Stimulated activated CD8-positive, alpha-beta memory T cell treated with anti-CD3 and anti-CD28 coated beads, Interleukin-2, amount 100 ng/mL, for 48 hours (primary cell): Measurements from ENCODE around the gene ZNF830.
"Not testable (repeated sequence)": the region's sequence is repeated elsewhere in the genome, so short reads cannot be mapped to it uniquely, and the experiment has no call there.

Experiments
- DNase-seq, 2 donors: peaks; one replicate each; pipeline ENCODE4 v3.0.0-alpha.2; 2020; ENCODE audit warnings: low read depth in 2 of 2

ZNF830 gene

DNA sequence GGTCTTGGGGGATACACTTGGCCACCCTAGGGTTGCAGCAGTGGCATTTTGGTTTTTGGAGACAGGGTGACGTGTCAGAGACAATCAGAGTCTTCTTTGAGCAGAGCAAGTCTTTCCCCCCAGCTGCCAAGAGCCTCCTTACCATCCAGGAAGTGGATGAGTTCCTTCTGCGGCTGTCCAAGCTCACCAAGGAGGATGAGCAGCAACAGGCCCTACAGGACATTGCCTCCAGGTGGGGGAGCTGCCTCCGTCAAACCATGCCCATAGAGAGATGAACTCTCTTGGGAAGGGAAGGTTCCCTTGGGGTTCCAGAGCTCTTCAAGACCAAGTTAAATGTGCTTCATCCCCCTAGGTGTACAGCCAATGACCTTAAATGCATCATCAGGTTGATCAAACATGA lies 30.3 kb downstream of the ZNF830 start:
- no peak for DNase-seq

DNA sequence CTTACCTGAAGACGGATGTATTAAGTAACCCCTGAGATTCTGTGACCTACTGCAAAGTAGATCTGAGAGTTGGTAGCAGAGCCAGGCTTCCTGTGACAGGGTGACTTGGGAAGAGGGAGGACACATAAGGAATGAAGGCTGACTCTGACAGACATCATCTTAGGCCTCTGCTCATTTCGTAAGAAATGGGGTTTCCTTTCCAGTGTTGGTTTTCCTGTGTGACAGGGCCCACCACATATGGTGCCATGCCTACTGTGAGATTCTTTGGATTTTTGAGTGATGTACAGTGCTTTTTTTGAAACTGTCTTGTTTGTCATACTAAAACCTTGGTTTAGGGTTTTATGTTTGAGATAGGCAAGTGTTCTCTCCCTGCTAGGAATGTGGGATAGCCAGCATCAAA lies 31.7 kb downstream of the ZNF830 start:
- no peak for DNase-seq

DNA sequence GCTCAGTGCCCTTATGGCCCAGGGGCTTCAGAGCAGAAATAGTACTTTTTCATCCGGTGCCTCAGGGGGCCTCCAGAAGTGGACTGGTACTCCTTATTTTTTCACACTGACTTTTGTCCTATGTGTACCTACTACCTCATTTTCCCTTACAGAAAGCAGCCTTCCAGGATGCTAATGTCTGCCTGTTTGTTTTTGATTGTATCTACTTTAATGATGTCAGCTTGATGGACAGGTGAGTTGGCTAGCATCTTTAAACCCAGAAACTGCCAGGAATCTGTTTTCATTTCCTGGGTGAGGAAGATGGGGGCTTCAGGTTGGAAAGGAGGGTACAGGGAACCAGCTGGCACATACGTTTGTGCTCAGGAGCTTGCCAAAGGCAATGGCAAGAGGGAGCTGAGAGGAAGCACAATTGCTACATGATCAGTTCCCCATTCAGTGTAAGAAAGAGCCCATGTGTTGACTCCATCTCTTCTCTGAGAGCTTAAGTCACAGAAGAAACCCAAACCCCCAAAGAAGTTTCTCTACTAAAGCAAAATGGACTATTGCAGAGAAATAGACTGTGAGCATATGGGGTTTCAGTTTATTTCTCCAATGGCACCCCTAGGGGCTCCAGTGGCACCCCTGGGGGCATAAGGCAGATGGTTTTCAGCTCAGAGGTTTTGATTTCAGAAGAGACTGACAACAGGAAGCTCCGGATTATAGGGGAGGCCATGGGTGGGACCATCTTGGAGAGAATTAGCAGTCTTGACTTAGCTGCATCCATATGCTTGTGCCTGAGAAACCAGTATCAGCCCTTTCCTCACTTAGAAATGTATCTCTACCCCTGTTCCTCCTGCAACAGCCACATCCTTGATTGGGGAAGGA lies 35.3 kb downstream of the ZNF830 start:
- no peak for DNase-seq

DNA sequence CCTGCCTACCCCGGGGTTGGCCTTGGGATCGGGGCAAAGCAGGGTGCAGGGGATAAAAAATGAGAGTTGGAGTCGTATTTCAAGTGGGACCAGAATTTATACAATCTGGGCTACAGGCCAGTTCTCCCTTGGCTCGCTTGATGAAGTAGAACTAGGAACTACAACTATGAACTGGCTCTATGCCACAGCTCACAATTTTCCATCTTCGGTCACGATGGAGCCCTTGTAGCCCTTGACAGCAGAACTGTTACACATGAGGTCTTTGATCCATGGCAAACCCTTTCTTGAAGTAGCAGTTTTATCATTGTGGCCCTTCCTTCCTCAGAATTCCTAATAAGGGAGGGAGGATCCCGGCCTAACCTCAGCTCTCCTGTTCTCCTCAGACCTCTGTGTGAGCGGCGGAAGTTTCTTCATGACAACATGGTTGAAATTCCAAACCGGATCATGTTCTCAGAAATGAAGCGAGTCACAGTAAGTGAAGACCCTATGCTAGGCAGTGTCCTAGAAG lies 36.1 kb downstream of the ZNF830 start:
- DNase-seq = no peak

DNA sequence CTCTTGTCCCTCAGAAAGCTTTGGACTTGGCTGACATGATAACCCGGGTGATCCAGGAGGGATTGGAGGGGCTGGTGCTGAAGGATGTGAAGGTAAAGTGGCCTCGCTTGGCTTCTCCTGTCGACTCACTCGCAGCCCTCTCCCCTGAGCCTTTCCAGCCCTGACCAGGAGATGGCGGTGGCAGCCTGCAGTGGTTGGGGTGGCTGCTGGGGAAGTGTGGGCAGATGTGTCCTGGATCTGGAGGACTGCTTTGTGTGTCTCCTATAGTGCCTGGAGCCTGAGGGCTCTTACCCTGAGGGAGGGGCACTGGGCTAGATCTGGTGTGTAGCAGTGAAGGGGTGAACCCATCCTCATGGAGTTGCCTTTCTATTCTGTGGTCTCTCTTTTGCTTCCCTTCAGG lies 36.9 kb downstream of the ZNF830 start:
- peak; percentile 57 to 66 for DNase-seq

DNA sequence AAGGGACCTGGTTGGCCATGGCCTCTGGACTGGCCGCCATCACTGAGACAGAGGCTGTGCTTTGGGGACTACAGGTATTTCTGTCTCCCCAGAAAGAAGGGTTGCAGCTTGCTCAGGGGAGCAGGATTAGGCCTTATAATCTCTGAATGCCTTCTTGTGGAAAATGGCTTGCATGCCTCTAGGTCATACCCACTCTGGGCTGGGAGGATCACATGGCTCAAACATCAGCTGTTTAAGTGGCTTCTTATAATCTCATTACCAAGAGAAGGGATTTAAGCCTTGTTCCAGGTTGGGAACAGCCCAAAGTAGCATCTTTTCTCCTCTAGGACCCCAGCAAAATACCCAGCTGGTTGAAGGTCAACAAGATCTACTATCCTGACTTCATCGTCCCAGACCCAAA lies 38.1 kb downstream of the ZNF830 start:
- no peak for DNase-seq

DNA sequence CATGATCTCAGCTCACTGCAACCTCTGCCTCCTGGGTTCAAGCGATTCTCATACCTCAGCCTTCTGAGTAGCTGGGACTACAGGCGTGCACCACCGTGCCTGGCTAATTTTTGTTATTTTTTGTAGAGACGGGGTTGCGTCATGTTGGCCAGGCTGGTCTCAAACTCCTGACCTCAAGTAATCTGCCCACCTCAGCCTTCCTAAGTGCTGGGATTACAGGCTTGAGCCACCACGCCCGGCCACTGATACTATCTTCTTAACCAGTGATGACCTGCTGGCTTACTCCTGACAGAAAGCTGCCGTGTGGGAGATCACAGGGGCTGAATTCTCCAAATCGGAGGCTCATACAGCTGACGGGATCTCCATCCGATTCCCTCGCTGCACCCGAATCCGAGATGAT lies 39.6 kb downstream of the ZNF830 start:
- not testable (repeated sequence) for DNase-seq

DNA sequence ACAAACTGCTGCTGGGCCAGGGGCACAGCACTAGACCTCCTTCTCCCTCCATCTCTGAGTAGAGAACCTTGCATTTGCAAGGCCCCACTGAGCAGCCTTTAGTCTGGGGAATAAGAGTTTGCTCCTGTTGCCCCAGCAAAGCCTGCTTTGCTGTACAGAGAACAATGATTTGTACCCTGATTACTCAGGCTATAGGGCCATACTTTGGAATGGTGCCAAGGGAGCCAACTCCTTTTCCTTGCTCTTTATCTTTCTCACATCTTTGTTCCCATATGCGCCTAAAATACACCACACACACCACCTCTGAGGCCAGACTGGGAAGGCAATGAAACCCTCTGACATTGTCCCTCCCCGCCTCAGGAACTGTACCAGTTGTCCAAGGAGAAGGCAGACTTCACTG lies 40.2 kb downstream of the ZNF830 start:
- no peak for DNase-seq

DNA sequence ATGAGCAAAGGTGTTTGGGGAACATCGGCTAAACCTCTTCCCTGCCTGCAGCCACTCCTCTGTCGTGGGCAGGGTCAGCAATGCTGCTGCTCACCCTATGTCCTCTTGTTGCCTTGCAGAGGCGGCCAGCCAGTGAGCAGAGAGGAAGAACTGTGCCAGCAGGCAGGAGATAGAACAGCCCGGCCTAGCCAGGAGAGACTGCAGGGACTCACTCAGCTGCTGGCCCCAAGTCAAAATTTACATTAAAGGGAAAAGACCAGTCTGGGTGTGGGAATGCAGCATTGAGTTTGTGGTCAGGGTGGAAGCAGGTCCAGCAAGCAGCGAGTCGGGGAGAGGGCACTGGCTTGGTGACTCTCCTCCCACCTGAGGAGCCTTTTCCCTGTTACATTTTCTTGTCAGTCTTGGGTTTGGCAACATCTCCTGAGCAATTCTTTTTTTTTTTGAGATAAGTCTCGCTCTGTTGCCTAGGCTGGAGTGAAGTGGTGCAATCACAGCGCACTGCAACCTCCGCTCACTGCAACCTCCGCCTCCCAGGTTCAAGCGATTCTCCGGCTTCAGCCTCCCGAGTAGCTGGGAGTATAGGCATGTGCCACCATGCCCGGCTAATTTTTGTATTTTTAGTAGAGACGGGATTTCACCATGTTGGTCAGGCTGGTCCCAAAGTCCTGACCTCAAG lies 41.7 kb downstream of the ZNF830 start:
- DNase-seq = no peak

DNA sequence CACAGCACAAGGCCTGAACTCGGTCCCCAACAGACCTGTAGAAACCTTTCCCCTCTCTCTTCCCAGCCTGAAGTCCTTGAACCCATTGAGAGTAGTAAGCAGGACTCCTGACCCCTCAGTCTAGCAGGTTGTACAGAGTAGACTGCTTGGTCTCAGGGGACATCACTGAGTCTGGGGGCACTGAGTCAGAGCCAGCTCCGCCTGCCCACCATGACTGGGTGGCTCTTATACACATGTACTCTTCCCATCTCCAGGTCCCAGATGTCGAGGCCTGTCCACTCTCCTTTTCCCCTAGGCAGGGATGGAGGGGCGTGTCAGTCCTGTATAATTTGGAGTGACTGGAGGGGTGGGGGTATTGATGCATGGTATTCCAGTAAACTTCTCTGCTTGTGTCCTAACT lies 42.4 kb downstream of the ZNF830 start:
- DNase-seq = no peak

DNA sequence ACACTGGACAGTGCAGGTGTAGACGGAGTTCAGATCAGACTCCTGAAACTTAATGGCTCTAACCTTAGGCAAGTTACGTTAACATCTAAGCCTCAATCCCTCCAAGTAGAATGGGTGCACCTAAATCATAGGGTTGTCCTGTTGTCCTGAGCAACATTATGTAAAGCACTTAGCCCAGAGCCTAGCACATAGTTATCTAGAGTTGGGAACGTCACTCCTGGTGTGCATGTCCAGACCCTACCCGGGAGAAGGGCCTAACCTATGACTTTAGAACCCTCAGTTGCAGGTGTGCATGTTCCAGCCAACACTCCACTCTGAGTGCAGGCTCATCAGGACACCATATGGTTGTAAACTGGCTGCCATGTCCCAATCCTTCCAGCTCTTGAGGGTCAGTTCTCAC lies 45.0 kb downstream of the ZNF830 start:
- no peak for DNase-seq

DNA sequence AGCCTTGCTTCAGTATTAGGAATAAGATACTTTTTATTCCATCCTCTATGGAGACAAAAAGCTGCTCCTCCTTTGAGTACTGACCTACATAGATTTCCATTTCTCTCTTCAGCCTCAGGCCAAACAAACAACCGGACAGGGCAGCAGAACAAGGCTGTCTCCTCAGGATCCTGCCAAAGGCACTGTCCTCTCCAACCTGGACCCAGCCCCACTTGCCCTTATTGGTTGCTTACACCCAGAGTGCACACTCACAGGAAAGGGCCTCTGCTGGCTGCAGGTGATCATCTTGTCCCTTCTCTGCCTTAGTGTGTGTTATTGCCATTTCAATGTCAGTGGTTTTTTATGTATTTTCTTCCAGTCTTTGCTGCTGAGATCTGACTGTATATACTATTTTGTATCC lies 45.6 kb downstream of the ZNF830 start:
- no peak for DNase-seq

DNA sequence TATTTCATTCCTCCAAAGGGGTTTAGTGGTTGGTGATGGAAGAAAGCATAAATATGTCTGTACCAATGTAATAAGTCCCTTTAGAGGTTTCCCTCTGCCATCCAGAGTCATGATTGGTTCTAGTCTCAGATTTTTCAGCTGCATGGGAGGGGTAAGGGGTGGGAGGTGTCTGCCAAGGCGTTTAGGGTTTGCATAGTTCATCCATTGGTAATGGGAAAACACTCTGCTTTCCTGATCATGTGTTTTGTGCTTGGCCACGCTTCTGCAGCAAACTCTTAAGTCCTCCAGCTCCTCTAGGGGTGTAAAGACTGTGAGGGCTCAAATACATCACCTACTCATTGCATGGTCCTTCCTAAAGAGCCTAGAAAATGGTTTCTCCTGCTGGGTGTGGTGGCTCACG lies 48.8 kb downstream of the ZNF830 start:
- DNase-seq = no peak

DNA sequence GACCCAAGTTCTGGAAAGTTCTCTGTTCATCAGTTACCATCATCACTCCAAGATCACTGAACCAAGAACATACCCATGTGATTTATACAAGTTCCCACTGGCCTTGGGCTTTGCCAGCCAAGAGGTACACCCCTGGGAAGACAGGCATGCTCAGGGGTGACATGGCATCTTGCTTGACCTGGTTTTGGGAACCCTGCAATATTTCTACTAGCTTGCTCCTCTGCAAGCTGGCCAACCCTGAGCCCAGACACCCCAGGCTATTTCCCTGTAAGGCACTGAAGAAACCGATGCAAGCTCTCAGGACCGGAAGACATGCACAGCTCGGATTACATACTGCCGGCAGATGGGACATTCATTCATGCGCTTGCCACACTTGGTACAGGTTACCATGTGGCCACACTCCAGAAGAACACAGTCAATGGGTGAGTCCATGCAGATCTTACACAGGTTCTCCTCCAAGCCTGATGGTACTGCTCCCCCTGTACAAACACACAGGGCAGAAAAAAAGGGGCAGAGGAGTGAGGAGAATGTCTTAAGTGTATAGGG lies 50.4 kb downstream of the ZNF830 start:
- DNase-seq = no peak
